Thyroid gland (tissue), 4 donors: ENCODE measurements around the gene SETD1B.

Experiments used
- POLR2A ChIP-seq, 2 donors: fragments of 450-650 bp; IDR thresholded peaks; one replicate each; pipeline ENCODE4 v1.6.1; 2017; ENCODE audit warnings: antibody characterized with exemption in 2 of 2, mild to moderate bottlenecking in 2 of 2, moderate library complexity in 1 of 2
- TF ChIP-seq, protein P1 (sequence below), 6 experiments: fragments of 200-600 bp in 3 of 6; fragments of 450-650 bp in 3 of 6; sonication (generic) in 3 of 6; IDR thresholded peaks; one replicate each; pipeline ENCODE4 v1.5.1; 2016 to 2019; ENCODE audit warnings: antibody characterized with exemption in 6 of 6, mild to moderate bottlenecking in 2 of 6, inconsistent platforms in 1 of 6, moderate library complexity in 1 of 6

DNA sequence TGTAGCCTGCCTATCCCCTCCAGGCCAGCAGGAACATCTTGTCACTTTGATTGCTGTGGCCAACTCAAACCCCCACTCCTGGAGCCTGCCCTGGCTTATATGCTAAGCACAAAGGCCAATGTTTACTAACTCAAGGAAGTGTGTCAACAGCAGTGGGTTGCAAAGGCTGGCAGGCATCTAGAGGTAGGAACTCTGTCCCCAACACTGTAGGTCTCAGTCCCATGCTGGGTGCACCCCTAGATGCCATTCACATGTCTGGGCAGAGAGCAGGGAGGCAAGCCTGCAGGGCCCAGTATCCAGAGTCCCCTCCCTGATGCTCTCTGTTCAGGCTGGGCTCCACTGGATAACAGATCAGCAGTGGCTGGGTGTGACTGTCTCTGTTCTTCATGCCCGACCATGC, 56.4 kb downstream of the SETD1B start:
- TF ChIP-seq, protein P1, sequence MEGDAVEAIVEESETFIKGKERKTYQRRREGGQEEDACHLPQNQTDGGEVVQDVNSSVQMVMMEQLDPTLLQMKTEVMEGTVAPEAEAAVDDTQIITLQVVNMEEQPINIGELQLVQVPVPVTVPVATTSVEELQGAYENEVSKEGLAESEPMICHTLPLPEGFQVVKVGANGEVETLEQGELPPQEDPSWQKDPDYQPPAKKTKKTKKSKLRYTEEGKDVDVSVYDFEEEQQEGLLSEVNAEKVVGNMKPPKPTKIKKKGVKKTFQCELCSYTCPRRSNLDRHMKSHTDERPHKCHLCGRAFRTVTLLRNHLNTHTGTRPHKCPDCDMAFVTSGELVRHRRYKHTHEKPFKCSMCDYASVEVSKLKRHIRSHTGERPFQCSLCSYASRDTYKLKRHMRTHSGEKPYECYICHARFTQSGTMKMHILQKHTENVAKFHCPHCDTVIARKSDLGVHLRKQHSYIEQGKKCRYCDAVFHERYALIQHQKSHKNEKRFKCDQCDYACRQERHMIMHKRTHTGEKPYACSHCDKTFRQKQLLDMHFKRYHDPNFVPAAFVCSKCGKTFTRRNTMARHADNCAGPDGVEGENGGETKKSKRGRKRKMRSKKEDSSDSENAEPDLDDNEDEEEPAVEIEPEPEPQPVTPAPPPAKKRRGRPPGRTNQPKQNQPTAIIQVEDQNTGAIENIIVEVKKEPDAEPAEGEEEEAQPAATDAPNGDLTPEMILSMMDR (IDR thresholded peaks at IDR 0.05): no peak
- TF ChIP-seq POLR2A (IDR thresholded peaks at IDR 0.05): no peak
